Activated gamma-delta T cell treated with Interleukin-2 at 50 U/mL for 16 hours (primary cell): Measurements from ENCODE around the gene C4B.

Experiments
- DNase-seq: peaks from one replicate; pipeline ENCODE4 v3.0.0-alpha.2; 2020

Gene C4B

GRCh38 chr6:32084780-32085179 is 70.2 kb downstream of the C4B start:
- no peak for DNase-seq
